Measurements from ENCODE around the gene KLHDC8B.

Gene KLHDC8B

DNA sequence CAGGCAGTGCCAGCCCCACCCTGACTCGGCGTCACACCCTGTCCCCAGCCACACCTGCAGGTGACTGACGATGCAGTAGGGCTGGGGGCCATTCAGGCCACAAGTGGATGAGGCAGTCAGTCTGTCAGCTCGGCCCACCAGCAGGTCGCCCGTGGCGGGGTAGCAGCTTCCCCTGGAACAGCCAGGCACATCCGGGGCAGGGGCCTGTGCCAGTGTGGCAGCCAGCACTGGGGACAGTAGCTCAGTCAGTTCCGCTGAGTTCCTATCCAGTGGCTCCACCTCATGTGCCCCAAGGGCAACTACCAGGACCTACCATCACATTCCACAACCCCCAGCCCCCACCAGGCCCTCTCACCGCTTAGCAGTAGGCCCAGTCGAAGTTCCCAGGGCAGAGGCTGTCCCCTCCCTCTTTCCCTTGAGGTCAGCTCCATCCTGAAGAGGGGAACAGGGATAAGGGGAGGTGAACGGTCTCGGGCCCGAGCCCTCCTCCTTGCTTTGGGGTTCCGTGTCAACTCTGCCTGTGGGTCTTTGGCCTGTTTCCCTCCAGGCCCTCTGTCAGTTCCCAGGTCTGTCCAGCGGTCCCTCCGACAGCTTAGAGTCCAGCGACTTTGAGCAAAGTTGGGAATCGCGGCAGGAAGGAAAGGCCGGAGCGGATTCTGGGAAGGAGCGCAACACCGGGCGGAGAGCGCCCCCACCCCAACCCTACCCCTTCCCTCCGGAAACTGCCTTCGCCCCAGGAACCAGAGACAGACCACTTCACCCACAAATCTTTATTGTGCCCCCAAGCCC is 38.8 kb upstream of the KLHDC8B start, which contains the start of gene LAMB2:
Gene LAMB2, minus strand, starts transcription at position 614 of the 789 bp plus-strand sequence. Its CDS starts 183 bp downstream, at position 431.
- peak; percentile 97 for DNase-seq

DNA sequence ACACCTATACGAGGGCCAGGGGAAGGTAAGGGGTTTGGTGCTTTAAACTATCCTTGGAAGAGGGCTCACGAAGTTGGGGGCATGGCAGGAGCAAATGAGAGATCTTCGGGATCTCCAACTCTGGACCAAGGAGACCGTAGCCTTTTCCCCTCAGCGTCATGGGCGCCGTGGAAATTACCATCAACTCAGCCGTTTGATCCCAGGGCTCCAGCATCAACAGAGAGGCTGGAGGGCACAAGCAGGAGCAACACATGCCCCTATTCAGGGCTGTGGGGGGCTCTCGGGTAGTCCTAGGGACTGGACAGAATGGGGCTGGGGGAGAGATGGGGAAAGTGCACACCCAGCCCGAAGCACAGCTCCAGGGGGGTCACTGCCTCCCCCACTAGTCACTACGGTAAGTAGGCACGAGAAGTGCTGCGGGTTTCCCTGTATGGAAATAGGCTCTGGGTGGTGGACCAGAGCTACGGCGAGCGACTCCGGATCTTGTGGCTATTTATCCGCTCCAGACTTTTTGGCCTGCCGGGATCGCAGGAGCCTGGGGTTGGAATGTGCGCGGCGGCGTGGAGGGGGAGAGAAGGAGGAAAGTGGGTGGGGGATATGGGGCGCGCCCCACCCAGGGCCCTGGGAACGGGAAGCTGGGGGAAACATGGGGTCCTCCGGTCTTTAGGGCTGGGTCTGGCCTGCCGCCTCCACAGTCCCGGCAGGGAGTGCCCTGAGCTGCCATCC is 38.0 kb upstream of the KLHDC8B start:
- H3K27ac ChIP-seq (ENCODE audit: low read depth, low read length) = peak overlapping the region; percentile 58
- no peaks in the 10 kb centered on the region for H3K27me3 ChIP-seq (ENCODE audit: insufficient read depth, low read length, poor library complexity)
- H3K18ac ChIP-seq (ENCODE audit: low read length) = peak overlapping the region; percentile 69
- no peaks in the 10 kb centered on the region for H3K79me2 ChIP-seq (ENCODE audit: control insufficient read depth, insufficient read depth, low read length)
- H3K4me1 ChIP-seq (ENCODE audit: control insufficient read depth, low read depth, low read length) = peaks cover 6% of the 10 kb centered on the region
- no peaks in the 10 kb centered on the region for H3K36me3 ChIP-seq (ENCODE audit: control insufficient read depth, insufficient read depth, low read length)
- H4K5ac ChIP-seq (ENCODE audit: low read length) = no peak overlapping the region
- peak overlapping the region; percentile 98 for H3K56ac ChIP-seq (ENCODE audit: low read length)
- DNase-seq = peak; percentile 92
- H2AK5ac ChIP-seq (ENCODE audit: low read length) = no peak overlapping the region
- no peak overlapping the region for H3K23ac ChIP-seq (ENCODE audit: low read length)
- peak overlapping the region; percentile 72 for H3K4me3 ChIP-seq (ENCODE audit: low read length)
- H2BK5ac ChIP-seq (ENCODE audit: low read length) = peak overlapping the region; percentile 89
- no peak overlapping the region for H2BK15ac ChIP-seq (replicated peaks; ENCODE audit: low read depth)
- H3K9ac ChIP-seq (ENCODE audit: low read length) = peak overlapping the region; percentile 88
- no peak overlapping the region for H4K8ac ChIP-seq (ENCODE audit: low read depth, low read length)
- H3K4ac ChIP-seq (ENCODE audit: low read depth, low read length) = peak overlapping the region; percentile 92
- H2BK120ac ChIP-seq (ENCODE audit: low read depth, low read length) = peak overlapping the region; percentile 8
- H3K79me1 ChIP-seq (ENCODE audit: low read length) = peaks cover 3% of the 10 kb centered on the region
- H3K4me2 ChIP-seq (ENCODE audit: low read length) = peak overlapping the region; percentile 97
- no CpG with 5 or more reads among the region's 30 CpGs for WGBS (ENCODE audit: extremely low coverage, insufficient coverage, low lambda C conversion rate)

More for the DNA sequence above, 38.8 kb upstream of the KLHDC8B start, which contains the start of gene LAMB2:
- peak within 1 kb of the TSS; percentile 89 for H2BK5ac ChIP-seq (ENCODE audit: low read length)
- peak within 1 kb of the TSS; percentile 97 for H3K4me2 ChIP-seq (ENCODE audit: low read length)
- peak within 1 kb of the TSS; percentile 39 for H3K23ac ChIP-seq (ENCODE audit: low read length)
- H3K27ac ChIP-seq (ENCODE audit: low read depth, low read length) = peak within 1 kb of the TSS; percentile 65
- no peak within 1 kb of the TSS for H2BK15ac ChIP-seq (replicated peaks; ENCODE audit: low read depth)
- peak within 1 kb of the TSS; percentile 98 for H3K56ac ChIP-seq (ENCODE audit: low read length)
- peaks cover 3% of the 10 kb centered on the region for H3K79me1 ChIP-seq (ENCODE audit: low read length)
- peaks cover 6% of the 10 kb centered on the region for H3K4me1 ChIP-seq (ENCODE audit: control insufficient read depth, low read depth, low read length)
- peak within 1 kb of the TSS; percentile 88 for H3K4me3 ChIP-seq (ENCODE audit: low read length)
- peak within 1 kb of the TSS; percentile 92 for H3K4ac ChIP-seq (ENCODE audit: low read depth, low read length)
- peak within 1 kb of the TSS; percentile 8 for H2BK120ac ChIP-seq (ENCODE audit: low read depth, low read length)
- no peaks in the 10 kb centered on the region for H3K79me2 ChIP-seq (ENCODE audit: control insufficient read depth, insufficient read depth, low read length)
- no peaks in the 10 kb centered on the region for H3K36me3 ChIP-seq (ENCODE audit: control insufficient read depth, insufficient read depth, low read length)
- no CpG with 5 or more reads among the region's 28 CpGs for whole genome bisulfite sequencing (ENCODE audit: extremely low coverage, insufficient coverage, low lambda C conversion rate)
- H3K27me3 ChIP-seq (ENCODE audit: insufficient read depth, low read length, poor library complexity) = no peaks in the 10 kb centered on the region
- H2AK5ac ChIP-seq (ENCODE audit: low read length) = no peak within 1 kb of the TSS
- H3K18ac ChIP-seq (ENCODE audit: low read length) = peak within 1 kb of the TSS; percentile 69
- no peak within 1 kb of the TSS for H4K5ac ChIP-seq (ENCODE audit: low read length)
- no peak within 1 kb of the TSS for H4K8ac ChIP-seq (ENCODE audit: low read depth, low read length)
- peak within 1 kb of the TSS; percentile 88 for H3K9ac ChIP-seq (ENCODE audit: low read length)

DNA sequence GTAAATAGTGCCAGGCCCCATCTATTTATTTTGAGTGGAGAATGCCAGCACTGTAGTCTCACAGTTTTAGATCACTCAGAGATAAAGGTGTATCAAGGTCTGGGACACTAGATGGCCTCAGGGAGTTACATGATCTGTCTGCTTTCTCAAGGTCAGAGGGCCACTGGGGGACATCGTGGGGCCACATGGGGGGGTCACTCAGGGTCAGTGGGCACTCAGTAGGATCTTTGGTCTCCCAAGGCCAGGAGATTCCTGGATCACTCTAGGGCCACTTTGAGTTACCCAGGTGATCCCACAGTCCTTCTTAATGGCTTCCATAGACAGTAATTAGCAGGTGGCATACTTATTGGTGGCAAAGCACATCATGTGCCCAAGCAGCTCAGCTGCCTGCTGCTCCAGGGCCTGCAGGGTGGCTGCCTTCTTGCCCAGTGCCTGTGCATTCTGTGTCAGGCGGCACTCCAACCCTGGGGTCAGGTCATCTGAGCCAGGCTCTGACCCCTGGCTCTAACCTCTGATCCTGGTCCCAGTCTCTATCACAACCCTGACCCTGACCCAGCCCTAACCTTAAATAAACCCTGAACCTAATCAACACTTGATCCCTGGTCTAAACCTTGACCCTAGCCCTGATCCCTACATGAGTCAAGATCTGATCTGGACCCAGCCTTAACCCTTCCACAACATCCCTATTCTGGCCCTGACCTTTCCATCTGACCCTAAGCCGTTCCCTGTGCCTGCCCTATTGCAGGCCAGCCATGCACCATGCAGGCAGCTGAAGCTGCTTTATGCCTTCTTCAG is 36.7 kb upstream of the KLHDC8B start:
- peaks cover 6% of the 10 kb centered on the region for H3K4me1 ChIP-seq (ENCODE audit: control insufficient read depth, low read depth, low read length)
- no peak overlapping the region for H3K27ac ChIP-seq (ENCODE audit: low read depth, low read length)
- H3K36me3 ChIP-seq (ENCODE audit: control insufficient read depth, insufficient read depth, low read length) = no peaks in the 10 kb centered on the region
- peak overlapping the region; percentile 6 for H3K56ac ChIP-seq (ENCODE audit: low read length)
- no peak overlapping the region for H3K4ac ChIP-seq (ENCODE audit: low read depth, low read length)
- no peak overlapping the region for H3K23ac ChIP-seq (ENCODE audit: low read length)
- no peak overlapping the region for H3K4me3 ChIP-seq (ENCODE audit: low read length)
- H3K79me2 ChIP-seq (ENCODE audit: control insufficient read depth, insufficient read depth, low read length) = no peaks in the 10 kb centered on the region
- peak; percentile 37 for DNase-seq
- H4K8ac ChIP-seq (ENCODE audit: low read depth, low read length) = no peak overlapping the region
- H4K5ac ChIP-seq (ENCODE audit: low read length) = no peak overlapping the region
- H2BK120ac ChIP-seq (ENCODE audit: low read depth, low read length) = no peak overlapping the region
- H2BK5ac ChIP-seq (ENCODE audit: low read length) = no peak overlapping the region
- no peaks in the 10 kb centered on the region for H3K27me3 ChIP-seq (ENCODE audit: insufficient read depth, low read length, poor library complexity)
- H3K18ac ChIP-seq (ENCODE audit: low read length) = no peak overlapping the region
- no CpG with 5 or more reads among the region's 3 CpGs for WGBS (ENCODE audit: extremely low coverage, insufficient coverage, low lambda C conversion rate)
- no peak overlapping the region for H3K4me2 ChIP-seq (ENCODE audit: low read length)
- H3K9ac ChIP-seq (ENCODE audit: low read length) = no peak overlapping the region
- H2BK15ac ChIP-seq (replicated peaks; ENCODE audit: low read depth) = no peak overlapping the region
- H2AK5ac ChIP-seq (ENCODE audit: low read length) = no peak overlapping the region
- H3K79me1 ChIP-seq (ENCODE audit: low read length) = peaks cover 3% of the 10 kb centered on the region

- Histone ChIP-seq H3K23ac (ENCODE audit: low read length) (no peak overlapping the region), H3K4me3 (ENCODE audit: low read length) (no peak overlapping the region), H3K4me1 (ENCODE audit: control insufficient read depth, low read depth, low read length) (peaks cover 6% of the 10 kb centered on the region), H3K79me2 (ENCODE audit: control insufficient read depth, insufficient read depth, low read length) (no peaks in the 10 kb centered on the region), H3K4ac (ENCODE audit: low read depth, low read length) (no peak overlapping the region), H3K56ac (ENCODE audit: low read length) (no peak overlapping the region), H4K5ac (ENCODE audit: low read length) (no peak overlapping the region), H3K79me1 (ENCODE audit: low read length) (peaks cover 3% of the 10 kb centered on the region), H3K4me2 (ENCODE audit: low read length) (no peak overlapping the region), H3K27me3 (ENCODE audit: insufficient read depth, low read length, poor library complexity) (no peaks in the 10 kb centered on the region), H4K8ac (ENCODE audit: low read depth, low read length) (no peak overlapping the region), H3K9ac (ENCODE audit: low read length) (no peak overlapping the region), H2AK5ac (ENCODE audit: low read length) (no peak overlapping the region), H3K27ac (ENCODE audit: low read depth, low read length) (no peak overlapping the region), H2BK5ac (ENCODE audit: low read length) (no peak overlapping the region), H2BK15ac (replicated peaks; ENCODE audit: low read depth) (no peak overlapping the region), H3K18ac (ENCODE audit: low read length) (no peak overlapping the region), H3K36me3 (ENCODE audit: control insufficient read depth, insufficient read depth, low read length) (no peaks in the 10 kb centered on the region), H2BK120ac (ENCODE audit: low read depth, low read length) (no peak overlapping the region)
- WGBS (ENCODE audit: extremely low coverage, insufficient coverage, low lambda C conversion rate) = no CpG with 5 or more reads among the region's 4 CpGs
- no peak for DNase-seq
These were observed 35.9 kb upstream of the KLHDC8B start for GRCh38 chr3:49135499-49135898.

- H3K4me2 ChIP-seq (ENCODE audit: low read length) = no peak overlapping the region
- no peak for DNase-seq
- no peak overlapping the region for H2BK15ac ChIP-seq (replicated peaks; ENCODE audit: low read depth)
- no peak overlapping the region for H3K9ac ChIP-seq (ENCODE audit: low read length)
- H4K5ac ChIP-seq (ENCODE audit: low read length) = no peak overlapping the region
- H3K4ac ChIP-seq (ENCODE audit: low read depth, low read length) = no peak overlapping the region
- no peaks in the 10 kb centered on the region for H3K79me1 ChIP-seq (ENCODE audit: low read length)
- H3K23ac ChIP-seq (ENCODE audit: low read length) = no peak overlapping the region
- H4K8ac ChIP-seq (ENCODE audit: low read depth, low read length) = no peak overlapping the region
- H2BK120ac ChIP-seq (ENCODE audit: low read depth, low read length) = no peak overlapping the region
- no peaks in the 10 kb centered on the region for H3K79me2 ChIP-seq (ENCODE audit: control insufficient read depth, insufficient read depth, low read length)
- no peak overlapping the region for H2BK5ac ChIP-seq (ENCODE audit: low read length)
- H3K56ac ChIP-seq (ENCODE audit: low read length) = no peak overlapping the region
- no peaks in the 10 kb centered on the region for H3K27me3 ChIP-seq (ENCODE audit: insufficient read depth, low read length, poor library complexity)
- no peak overlapping the region for H3K4me3 ChIP-seq (ENCODE audit: low read length)
- WGBS (ENCODE audit: extremely low coverage, insufficient coverage, low lambda C conversion rate) = no CpG with 5 or more reads among the region's 3 CpGs
- H3K4me1 ChIP-seq (ENCODE audit: control insufficient read depth, low read depth, low read length) = no peaks in the 10 kb centered on the region
- H3K36me3 ChIP-seq (ENCODE audit: control insufficient read depth, insufficient read depth, low read length) = no peaks in the 10 kb centered on the region
- no peak overlapping the region for H3K18ac ChIP-seq (ENCODE audit: low read length)
- H2AK5ac ChIP-seq (ENCODE audit: low read length) = no peak overlapping the region
- H3K27ac ChIP-seq (ENCODE audit: low read depth, low read length) = no peak overlapping the region
These were observed 31.3 kb upstream of the KLHDC8B start for GRCh38 chr3:49140080-49140479.

All from mesendoderm (in vitro differentiated cells).